Raji (cell line): ENCODE data around the gene ZNF469.

Source experiments
- POLR2A ChIP-seq: IDR thresholded peaks from 2 replicates; pipeline ENCODE4 v1.6.1; 2011; ENCODE audit warnings: low read depth, low read length, control low read depth; ENCODE audit not compliant: insufficient read depth

Gene ZNF469

GRCh38 chr16:88405216-88406060, 22.7 kb downstream of the ZNF469 start:
- TF ChIP-seq POLR2A: no peak

- no peak for TF ChIP-seq POLR2A
These were observed 23.6 kb downstream of the ZNF469 start for GRCh38 chr16:88406096-88407041.

GRCh38 chr16:88407042-88407420, 24.3 kb downstream of the ZNF469 start:
- TF ChIP-seq POLR2A: no peak

- TF ChIP-seq POLR2A: no peak
These were observed 25.0 kb downstream of the ZNF469 start for GRCh38 chr16:88407807-88408206.

GRCh38 chr16:88408561-88409142, 25.9 kb downstream of the ZNF469 start:
- no peak for TF ChIP-seq POLR2A

GRCh38 chr16:88409296-88410065, 26.7 kb downstream of the ZNF469 start:
- no peak for TF ChIP-seq POLR2A

- TF ChIP-seq POLR2A: no peak
These were observed 29.3 kb downstream of the ZNF469 start for GRCh38 chr16:88411951-88412576.

- no peak for TF ChIP-seq POLR2A
These were observed 30.0 kb downstream of the ZNF469 start for GRCh38 chr16:88412766-88413165.

- TF ChIP-seq POLR2A: no peak
These were observed 30.5 kb downstream of the ZNF469 start for GRCh38 chr16:88413231-88413630.

GRCh38 chr16:88413631-88414030, 30.9 kb downstream of the ZNF469 start:
- no peak for TF ChIP-seq POLR2A

- TF ChIP-seq POLR2A: no peak
These were observed 32.0 kb downstream of the ZNF469 start for GRCh38 chr16:88414521-88415380.

- no peak for TF ChIP-seq POLR2A
These were observed 32.6 kb downstream of the ZNF469 start for GRCh38 chr16:88415381-88415705.

- TF ChIP-seq POLR2A: no peak
These were observed 33.1 kb downstream of the ZNF469 start for GRCh38 chr16:88415713-88416323.

GRCh38 chr16:88416686-88417085, 33.9 kb downstream of the ZNF469 start:
- TF ChIP-seq POLR2A: no peak
